Neural progenitor cell (in vitro differentiated cells): Measurements from ENCODE around the gene GGT5.
"Not testable (repeated sequence)": the region's sequence is repeated elsewhere in the genome, so short reads cannot be mapped to it uniquely, and the experiment has no call there.

Source experiments
- EZH2 ChIP-seq: fragments of 200-600 bp; sonication (generic); IDR thresholded peaks from 2 replicates; pipeline ENCODE4 v1.6.1; 2017; ENCODE audit warnings: antibody characterized with exemption, mild to moderate bottlenecking, moderate library complexity
- EZH2phosphoT487 ChIP-seq: fragments of 200-600 bp; sonication (generic); IDR thresholded peaks from 2 replicates; pipeline ENCODE4 v1.6.1; 2017; ENCODE audit warnings: antibody characterized with exemption
- TF ChIP-seq, protein P1 (sequence below): fragments of 200-600 bp; sonication (generic); IDR thresholded peaks from 2 replicates; pipeline ENCODE4 v1.5.1; 2017; ENCODE audit warnings: antibody characterized with exemption, mild to moderate bottlenecking

- TF ChIP-seq, protein P1, sequence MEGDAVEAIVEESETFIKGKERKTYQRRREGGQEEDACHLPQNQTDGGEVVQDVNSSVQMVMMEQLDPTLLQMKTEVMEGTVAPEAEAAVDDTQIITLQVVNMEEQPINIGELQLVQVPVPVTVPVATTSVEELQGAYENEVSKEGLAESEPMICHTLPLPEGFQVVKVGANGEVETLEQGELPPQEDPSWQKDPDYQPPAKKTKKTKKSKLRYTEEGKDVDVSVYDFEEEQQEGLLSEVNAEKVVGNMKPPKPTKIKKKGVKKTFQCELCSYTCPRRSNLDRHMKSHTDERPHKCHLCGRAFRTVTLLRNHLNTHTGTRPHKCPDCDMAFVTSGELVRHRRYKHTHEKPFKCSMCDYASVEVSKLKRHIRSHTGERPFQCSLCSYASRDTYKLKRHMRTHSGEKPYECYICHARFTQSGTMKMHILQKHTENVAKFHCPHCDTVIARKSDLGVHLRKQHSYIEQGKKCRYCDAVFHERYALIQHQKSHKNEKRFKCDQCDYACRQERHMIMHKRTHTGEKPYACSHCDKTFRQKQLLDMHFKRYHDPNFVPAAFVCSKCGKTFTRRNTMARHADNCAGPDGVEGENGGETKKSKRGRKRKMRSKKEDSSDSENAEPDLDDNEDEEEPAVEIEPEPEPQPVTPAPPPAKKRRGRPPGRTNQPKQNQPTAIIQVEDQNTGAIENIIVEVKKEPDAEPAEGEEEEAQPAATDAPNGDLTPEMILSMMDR: not testable (repeated sequence)
- not testable (repeated sequence) for TF ChIP-seq EZH2phosphoT487, EZH2
These were observed 6.7 kb downstream of the GGT5 start for GRCh38 chr22:24238101-24238694.
